Glomerular endothelial cell (primary cell): ENCODE measurements around the gene PLPP3. TPM values are rescaled to one million over a fixed set of nuclear protein-coding genes. Genes with fewer than 3 reads are reported as not detected.

Experiments
- DNase-seq: peaks from one replicate; pipeline ENCODE4 v3.0.0-alpha.2; 2011; ENCODE audit warnings: low read depth, low spot score; ENCODE audit errors: extremely low read depth
- total RNA-seq: library from RNA; depleted of rRNA; stranded (reverse); fragments of >200 nt; gene quantifications from 2 replicates; pipeline ENCODE4 v1.2.3, GENCODE V29; 2015

The PLPP3 gene
- total RNA-seq, 1 donor from 2014 or later = 16.5 TPM

DNA sequence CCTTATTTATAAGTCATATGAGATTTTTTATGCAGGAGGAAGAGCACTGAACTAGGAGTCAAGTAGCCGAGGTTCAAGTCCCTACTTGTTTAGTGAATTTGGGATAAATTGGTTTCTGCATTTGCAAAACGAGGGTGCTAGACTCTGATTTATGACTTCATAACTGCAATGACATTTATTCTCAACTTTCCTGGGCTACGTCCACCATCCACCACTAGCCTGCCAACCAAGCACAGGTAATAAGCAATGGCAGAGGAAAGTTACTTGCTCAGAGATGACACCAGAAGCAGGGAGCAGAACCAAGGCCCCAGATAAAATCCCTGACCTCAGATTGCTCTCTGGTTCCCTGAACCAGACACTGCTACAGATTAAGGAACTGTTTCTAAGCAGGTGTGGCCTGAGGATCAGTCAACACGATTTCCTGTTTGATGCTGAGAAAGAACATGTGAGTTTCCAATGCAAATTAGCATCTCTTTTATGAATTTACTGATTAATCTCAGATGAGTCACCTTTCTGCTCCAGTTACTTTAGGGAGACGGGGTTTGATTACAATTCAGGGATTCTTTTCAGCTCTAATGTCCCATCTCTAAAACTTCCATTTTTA lies 52.7 kb downstream of the PLPP3 start:
- DNase-seq = no peak

DNA sequence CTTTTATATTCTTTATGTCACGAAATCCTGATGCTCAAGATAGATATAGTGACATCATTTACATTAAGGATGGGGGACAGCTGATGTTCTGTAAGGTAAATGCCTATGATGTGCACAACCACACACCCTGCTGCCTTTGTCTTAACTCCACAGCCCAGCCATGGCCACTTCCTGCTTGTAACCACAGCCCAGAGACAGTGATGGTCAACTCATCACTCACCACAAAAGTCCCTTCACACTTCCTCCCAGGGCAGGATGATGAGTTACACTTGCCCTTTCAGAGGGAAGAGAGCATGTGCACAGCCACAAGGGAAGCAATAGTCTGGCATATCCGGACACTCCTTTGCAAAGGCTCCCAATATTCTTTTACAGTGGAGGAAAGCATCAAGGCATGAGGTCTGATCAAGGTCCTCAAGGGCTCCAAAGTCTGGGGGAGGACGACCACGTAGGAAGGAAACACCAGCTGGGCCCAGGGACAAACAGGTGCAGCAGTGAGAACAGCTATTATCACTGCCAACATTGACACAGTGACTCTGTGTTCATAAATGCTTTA lies 53.8 kb downstream of the PLPP3 start:
- no peak for DNase-seq

DNA sequence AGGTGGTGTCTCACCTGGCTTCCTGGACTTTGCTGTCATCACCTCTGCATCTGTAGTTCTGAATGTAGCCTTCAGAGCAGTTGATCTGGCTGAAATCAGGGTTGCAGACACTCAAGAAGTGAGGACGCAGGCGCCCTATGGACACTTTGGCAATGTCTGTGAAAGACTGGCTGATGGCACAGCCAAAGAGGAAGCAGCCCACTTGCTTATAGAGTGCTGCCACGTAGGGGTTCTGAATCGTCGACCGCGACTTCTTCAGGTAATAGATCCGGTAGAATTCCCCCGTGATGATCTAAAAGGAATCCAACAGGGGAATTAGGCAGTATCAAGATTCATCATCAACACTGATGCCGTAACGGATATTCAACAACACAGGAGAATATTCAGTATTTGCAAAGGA lies 55.1 kb downstream of the PLPP3 start:
- DNase-seq = no peak

DNA sequence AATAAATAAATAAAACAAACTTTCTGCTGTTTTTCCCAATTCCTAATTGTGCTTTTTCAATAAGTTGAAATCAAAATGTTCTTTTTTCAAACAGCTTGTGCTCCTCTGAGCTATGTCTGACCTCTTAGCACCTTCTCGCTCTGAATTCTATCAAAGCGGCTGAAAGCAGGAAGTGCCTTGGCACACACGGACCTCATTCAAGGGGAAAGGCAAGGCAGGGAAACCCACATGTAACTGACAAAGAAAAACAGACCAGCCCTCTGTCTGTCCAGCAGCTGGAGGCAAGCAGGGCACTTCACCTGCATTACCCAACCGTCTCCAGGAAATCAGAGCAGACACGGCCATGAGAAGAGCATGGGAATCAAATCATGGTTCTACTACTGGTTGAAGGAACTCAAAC lies 56.7 kb downstream of the PLPP3 start:
- no peak for DNase-seq

DNA sequence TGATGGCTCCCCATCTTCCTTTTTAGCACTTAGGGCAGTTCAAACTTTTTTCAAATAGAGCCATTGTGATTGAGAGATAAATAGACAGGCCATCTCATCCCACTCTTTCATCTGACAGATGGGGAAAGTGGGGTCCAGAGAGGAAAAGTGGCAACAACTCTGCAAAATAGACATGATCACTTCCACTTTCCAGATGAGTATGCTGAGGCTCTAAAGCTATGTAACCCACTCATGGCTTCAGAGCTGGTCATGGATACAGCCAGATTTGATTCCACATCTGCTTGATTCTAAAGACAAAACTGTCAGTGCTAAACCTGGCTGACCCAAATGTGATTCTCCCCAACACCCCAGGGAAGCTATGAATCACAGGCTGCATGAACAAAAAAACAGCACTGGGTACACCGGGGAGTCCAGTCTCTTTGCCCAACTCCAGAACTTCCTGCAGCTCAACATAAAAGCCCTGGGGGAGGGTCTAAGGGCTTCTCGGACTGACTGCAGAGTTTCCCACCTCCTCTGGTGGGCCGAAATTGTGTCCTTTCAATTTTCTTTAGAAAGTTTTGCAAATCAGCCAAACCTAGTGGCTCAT lies 59.3 kb downstream of the PLPP3 start:
- no peak for DNase-seq

DNA sequence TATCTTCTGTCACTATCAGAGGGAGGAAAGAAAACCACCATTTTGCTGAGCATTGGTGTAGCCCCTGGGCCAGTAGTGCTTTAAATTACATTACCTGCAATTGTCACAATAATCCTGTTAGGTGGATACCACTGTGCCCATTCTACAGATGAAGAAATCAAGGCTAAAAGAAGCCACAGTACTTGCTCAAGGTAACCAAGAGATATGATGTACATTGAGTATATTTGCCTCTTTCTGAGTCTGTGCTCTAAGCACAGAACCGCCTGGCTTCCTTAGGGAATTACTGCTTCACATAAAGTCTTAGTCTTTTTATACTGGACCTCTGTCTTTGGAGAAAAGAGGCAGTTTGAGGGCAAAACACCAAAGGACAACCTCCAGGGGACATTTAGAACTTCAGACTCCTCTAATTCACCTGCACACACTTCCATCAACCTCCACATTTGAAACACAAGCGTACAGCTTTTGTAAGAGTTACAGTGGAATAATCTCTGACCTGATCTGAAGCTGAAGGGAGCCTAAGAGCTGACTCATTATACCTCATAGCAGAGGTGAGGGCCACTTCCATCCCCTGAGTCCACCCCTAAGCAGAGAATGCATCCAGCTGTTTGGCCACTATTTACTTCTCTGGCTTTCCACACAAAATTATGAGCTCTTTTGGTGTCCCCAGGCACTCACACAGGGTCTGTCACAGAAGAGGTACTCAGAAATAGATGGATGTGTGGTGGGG lies 61.8 kb downstream of the PLPP3 start:
- DNase-seq = no peak

DNA sequence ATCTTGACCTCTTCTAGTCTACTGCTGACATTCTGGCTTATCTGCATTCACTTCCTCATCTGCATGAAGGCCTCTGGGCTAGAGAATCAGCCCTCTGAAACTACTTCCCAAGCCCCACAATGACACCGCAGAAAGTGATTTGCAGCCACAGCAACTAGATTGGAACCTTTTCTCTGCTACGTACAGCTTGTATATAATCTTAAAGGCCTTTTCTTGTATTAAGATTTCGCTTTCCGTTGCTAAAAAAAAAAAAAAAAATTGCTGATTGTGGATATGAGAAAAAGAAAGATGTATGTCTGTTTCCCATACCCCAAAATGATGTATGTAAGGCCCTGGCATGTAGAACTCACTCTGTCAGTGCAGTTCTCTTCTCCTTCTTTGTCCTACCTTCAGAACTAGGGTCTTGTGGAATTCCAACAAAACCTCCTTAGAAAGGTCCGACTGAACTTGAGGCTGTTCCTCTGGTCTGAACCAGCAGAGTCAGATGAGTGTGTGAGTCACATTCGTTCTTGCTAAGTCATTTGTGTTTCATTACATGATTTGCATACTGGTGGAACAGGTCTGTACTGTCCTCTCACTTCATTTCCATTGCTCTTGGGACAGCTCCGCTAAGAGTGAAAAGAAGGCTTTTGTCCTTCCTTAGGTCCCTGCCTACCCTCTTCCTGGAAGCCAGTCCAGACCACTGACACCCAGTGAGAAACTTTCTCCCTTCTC lies 62.7 kb downstream of the PLPP3 start:
- DNase-seq = no peak

DNA sequence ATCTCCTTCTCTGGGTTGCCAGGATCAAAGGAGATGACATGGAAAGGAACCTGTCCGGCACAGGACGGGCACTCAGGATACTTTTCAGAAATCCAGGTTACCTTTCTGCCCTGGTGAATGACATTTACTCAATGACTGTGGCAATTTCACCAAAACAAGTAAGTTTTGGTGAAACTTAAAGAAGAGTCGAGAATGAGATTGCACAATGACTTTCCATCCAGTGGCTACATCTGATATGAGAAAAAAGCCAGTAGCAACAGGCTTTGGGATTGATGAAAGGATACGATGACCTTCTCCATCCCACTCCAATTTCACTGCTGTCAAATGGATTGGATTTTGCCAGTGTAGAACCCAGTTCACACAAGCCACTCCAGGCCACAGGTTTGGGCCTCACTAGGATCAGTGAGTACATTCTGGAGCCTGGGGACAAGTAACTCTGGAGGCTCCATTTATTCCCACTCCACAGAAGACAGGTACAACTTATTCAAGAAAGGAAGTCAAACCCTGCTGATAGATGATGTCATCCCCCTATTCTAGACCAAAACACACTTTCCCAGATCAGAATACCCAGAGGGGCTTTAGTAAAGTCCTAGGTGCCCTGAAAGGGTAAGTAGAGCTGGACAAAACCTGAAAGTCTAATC lies 63.3 kb downstream of the PLPP3 start:
- no peak for DNase-seq

DNA sequence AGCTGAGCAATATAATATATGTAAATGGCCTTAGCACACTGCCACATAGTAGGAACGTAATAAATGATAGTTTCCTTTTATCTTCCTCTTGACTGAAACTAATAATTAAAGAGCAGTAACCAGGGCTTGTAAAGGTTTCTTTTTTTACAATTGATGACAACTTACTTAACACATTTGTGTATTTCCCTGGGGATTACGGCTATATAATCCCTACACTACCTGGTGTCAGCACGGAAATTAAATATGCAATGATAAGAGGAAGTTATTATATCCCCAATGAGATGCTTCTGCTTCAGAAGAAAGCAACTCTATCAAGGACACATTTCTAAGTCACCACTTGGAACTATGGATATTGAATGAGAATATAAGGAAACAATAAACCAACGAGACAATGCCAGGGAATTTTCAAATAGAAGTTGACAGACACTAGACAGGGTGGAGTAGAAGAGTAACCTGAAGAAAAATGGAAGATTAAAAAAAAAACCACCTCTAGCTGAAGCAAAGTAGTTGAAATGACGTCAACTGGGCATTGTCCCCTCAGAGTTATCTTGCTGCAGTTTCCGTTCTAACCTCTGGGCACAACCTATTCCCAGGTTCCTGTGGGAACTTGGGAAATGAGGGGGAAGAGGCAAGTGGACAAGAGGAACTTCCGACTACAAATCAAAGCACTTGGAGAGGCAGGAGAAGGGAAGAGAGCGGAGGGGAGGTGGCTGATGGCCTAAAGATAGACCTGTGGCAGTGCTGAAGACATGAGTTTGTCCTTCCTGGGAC lies 66.5 kb downstream of the PLPP3 start:
- DNase-seq = no peak

DNA sequence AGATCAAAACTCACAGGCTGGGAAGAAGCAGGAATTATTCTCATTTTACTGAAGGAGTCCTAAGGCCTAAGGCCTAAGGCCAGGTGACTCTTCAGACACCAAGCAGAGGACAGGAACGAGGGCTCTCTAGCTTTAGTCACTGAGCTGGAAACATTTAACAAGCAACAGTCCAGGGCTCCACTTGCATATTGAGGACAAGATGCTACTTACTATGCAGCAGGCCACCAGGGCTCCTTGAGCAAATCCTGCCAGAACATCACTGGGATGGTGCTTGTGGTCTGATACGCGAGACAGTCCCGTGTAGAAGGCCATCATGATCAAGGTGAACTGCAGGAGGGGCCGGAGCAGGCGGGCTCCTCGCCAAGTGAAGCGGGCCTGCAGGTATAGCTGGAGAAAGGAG lies 67.6 kb downstream of the PLPP3 start:
- no peak for DNase-seq

DNA sequence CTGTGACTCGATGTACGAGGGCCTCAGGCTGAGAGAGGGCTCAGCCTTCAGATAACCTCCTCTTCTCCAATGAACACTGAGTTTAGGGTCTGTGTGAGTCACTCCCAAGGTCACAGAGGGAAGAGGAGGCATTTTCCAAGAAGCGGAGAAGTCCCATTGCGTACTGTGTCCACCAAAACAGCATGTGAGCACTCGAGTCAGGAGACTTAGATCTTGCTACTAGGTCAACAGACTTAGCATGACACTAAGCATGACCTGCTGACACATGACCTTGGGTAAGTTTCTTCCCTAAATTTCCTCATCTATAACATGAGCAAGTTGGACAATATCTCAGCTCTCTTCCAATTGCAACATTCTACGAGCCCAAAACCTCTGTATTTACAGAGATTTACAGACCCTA lies 68.0 kb downstream of the PLPP3 start:
- no peak for DNase-seq

DNA sequence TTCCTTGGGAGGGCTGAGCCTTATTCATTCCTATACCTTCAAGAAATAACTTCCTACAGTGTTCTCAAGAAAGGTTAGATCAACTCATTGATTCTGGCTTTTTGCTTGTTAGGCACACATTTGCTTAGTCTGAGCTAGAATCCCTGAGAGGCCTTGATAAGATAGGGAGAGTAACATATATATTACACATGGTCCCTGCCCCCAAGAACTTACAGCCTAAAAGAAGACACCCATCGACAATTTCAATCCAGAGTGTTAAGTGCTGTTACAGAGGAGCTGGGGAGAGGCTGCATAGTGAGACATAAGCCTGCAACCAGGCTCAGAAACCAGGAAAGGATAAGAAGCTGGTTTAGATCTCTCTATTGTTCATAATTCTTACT lies 68.7 kb downstream of the PLPP3 start:
- DNase-seq = no peak

DNA sequence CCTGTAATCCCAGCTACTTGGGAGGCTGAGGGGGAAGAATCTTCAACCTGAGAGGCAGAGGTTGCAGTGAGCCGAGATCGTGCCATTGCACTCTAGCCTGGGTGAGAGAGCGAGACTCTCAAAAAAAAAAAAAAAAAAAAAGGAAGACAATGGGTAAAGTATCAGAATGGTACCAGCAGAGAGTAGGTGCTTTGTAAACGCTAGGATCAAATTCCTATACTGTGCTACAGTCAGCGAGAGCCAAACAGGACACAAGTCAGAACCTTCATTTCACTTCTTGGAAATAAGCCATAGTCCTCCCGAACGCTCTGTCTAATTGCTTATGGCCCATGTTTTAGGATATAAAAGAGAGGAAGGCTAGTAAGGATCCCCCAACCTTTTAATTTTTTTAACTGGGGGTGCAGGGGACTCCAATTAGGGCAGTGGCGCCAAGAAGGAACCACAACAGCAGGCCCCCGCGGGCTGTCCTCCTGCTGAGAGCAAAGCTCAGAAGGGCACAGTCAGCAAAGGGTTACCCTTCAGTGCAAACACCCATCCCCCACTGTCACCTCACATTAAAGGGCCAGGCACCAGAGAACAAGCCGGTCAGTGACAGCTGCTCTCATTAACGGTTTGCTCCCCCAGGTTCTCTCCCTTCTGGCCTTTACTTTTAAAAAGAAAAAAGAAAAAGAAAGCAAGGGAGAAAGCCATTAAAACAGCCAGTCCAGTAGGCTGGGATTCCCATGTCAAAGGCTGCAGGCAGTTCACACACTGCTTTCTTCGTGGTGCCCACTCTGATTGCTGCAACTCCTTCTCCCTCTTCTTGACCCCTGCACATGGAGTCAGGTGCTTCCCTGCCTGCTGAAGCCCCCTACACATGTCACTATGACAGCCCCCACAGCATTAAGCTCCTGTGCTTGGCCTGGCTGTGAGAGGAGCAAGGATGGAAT lies 69.4 kb downstream of the PLPP3 start:
- no peak for DNase-seq

DNA sequence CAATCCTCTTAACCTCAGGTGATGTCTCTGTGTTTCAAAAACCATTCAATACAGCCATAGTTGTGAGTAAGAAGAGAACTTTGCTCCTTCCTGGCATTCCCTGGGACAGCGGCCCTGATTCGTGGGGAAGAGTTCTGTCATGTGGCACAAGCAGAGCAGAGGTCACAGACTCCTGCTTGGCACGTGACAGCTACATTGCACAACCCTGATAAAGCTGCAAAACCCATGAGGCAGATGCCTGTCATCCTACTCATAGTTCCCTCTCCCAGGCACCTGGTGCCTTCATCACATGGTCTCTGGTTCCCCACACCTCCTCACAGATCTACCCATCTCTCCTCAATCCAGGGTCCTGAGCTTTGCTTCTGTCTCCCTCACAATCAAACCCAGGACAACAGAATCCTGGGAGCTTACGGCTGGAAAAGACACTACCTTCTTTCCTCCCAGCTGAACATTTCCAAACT lies 70.8 kb downstream of the PLPP3 start:
- DNase-seq = no peak

DNA sequence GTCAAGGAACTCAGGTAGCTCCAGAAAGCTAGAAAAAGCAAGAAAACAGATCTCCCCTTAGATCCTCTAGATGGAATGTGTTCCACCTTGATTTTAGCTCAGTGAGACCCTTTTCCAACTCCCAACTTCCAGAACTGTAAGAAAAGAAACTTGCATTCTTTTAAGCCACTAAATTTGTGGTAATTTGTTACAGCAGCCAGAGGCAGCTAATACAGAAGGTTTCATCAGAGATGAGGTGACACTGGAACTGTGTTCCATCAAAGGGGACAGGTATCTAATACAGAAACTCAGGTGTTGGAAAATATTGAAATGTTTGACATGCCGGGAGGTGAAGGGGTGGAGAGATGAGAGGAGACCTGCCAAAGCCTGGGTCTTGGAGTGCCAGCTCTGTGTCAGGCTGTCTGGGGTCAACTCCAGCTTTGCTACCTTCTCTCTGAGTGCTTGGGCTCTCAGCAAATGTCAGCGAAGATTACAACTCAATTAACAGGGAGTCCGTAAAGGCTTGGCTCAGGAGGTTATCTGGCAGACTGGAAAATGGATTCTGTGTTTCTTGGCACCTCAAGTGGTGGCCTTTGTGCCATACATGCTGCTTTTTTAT lies 71.3 kb downstream of the PLPP3 start:
- no peak for DNase-seq

DNA sequence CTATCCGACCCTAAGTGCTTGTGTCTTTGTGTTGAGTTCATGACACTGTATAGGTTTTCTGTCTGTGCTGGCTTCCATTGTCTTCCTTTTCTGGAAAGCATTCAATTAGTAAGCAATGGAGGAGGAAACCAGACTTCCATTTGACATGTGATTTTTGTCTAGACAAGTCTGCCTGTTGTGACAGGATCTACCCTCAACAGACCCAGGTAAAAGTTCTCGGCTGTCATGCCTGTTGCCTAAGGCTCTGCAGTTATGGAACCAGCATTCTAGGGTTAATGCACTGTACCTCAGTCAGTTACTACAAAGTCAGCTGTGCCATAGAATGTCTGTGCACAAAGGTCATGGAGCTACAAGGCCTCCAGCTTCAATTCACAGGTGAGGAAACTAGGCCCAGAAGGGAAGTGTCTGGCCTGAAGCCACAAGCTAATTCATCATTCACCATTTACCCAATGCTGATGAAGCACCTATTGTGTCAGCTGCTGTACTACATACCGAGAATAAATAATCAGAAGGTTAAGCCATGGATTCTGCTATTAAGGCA lies 72.3 kb downstream of the PLPP3 start:
- DNase-seq = no peak

DNA sequence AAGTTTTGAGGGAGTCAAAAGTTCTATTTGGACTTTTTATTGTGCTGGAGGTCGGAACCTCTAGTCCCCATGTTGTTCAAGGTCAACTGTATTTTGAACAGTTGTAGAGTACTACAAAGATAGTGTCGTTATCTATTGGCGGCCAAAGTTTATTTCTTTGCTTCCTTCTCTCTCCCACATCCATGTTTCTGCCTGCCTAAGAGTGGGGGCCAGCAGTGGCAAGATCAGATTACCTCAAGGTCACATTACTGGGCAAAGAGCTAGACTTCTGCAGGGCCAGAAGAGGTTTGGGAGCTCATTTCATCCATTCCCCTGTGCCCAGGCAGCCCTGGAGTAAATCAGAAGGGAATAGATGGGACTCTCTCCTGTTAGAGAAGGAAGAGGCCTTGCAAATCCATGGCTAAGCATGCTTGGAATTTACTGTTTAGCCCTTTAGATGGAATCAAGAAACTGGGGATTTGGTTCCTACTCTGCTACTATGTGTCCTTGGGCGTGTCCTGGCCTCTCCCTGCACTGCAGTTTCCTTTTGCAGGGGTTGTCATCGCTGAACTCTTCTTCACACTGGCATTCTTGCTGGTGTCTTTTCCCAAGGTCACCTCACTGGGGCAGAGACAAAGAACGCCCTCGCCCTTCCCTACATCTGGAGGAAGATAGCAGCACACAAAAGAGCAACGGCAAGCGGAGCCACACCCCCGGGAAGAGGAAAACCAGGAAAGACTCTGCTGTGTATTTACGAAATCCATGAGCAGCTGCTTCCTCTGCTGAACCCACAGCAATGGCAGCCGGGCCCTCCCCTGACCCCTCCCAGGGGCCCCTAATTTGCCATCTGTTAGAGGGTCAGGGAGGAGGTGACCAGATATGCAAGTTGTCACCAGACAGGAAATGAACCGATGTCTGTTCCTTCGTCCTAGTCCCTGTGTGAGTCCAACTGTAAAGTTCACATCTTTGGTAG lies 73.3 kb downstream of the PLPP3 start:
- DNase-seq = no peak
